ENCODE measurements around the gene PKN1. TPM values are rescaled to one million over a fixed set of nuclear protein-coding genes. Genes with fewer than 3 reads are reported as not detected.
"Not testable (repeated sequence)": the region's sequence is repeated elsewhere in the genome, so short reads cannot be mapped to it uniquely, and the experiment has no call there.

PKN1 gene
- total RNA-seq: 100 to 1,000 TPM; 173 to 176 TPM

DNA sequence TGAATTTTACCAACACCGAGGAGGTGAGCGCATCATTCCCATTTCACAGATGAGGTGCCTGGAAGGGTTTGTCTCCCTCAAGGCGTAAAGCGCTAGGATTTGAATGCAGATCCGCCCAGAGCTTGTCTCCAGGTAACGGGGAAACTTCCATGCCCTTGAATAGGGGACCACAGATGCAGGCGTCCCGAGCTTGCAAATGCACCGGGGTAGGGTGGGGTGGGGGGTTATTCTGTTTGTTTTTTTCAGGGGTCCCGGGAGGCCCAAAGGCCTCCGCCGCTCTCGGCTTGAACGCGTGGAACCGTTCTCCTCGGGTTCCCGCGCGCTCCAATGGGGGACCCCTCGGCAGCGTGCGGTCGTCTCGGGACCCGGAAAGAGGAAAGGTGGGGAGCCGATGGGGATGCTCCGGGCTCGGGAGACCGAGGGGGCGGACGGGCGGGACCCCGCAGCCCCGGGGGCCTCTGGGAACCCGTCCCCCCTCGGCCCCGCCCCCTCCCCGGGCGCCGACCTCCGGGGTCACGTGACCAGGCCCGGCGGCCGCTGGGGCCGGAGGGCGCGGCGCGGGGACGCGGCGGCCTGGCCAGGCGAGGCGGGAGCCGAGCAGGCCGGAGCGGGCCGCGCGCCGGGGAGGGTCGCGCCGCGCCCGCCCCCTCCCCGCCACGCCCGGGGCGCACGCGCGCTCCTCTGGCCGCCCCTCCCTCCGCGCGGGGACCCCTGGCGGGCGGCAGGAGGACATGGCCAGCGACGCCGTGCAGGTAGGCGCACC is at the start of gene PKN1:
Gene PKN1 (plus strand): TSS at position 516 of the 763 bp plus-strand sequence. CDS start 216 bp downstream, at position 732.
- CTCF ChIA-PET: interaction anchor here (0.6 to 2.7 kb wide), 8 partner anchors 33 to 114 kb away, joined by 3 to 17 read pairs (median 4); partner anchors contain the start of gene PTGER1
- intact Hi-C loops (cut with DNase I, micrococcal nuclease): loop anchor here (1.0 to 10.0 kb wide), 8 partner anchors 14 to 1572 kb away; partner anchors contain the start of gene DDX39A (in 2 of the 2)
- Mint-ChIP-seq H3K4me3 (peak within 1 kb of the TSS; percentile 73), H3K9me3 (ENCODE audit: low read depth) (no peaks in the 10 kb centered on the region), H3K4me1 (peaks cover 30% of the 10 kb centered on the region), H3K27ac (peak within 1 kb of the TSS; percentile 71), H3K36me3 (ENCODE audit: low read depth) (peaks cover 5% of the 10 kb centered on the region), H3K27me3 (no peaks in the 10 kb centered on the region)
- DNase-seq: peak; percentile 75
- POLR2A ChIA-PET: interaction anchor here (0.8 to 1.0 kb wide), 2 partner anchors 52 to 296 kb away, joined by 3 to 4 read pairs; partner anchors contain the start of gene ADGRE5
- peak; percentile 11 for ATAC-seq

- Mint-ChIP-seq H3K4me1 (peaks cover 40% of the 10 kb centered on the region), H3K4me3 (peak overlapping the region; percentile 92), H3K27me3 (no peaks in the 10 kb centered on the region), H3K36me3 (ENCODE audit: low read depth) (peaks cover 47% of the 10 kb centered on the region), H3K9me3 (ENCODE audit: low read depth) (no peaks in the 10 kb centered on the region), H3K27ac (peak overlapping the region; percentile 99)
- CTCF ChIA-PET: interaction anchor here (0.8 to 1.5 kb wide), 6 partner anchors 16 to 84 kb away, joined by 3 to 5 read pairs (median 4); no protein-coding TSS in a partner anchor
- DNase-seq (peak; percentile 72), ATAC-seq (peak; percentile 10)
- POLR2A ChIA-PET: interaction anchor here (0.7 to 6.5 kb wide), 9 partner anchors 9 to 312 kb away, joined by 3 to 96 read pairs (median 7); partner anchors contain the start of gene MISP3
- intact Hi-C loops (cut with DNase I, micrococcal nuclease): loop anchor here (2.0 to 5.0 kb wide), 4 partner anchors 23 to 1592 kb away; partner anchors contain the start of genes JUNB (in 1 of the 2) and RFX1 (in 1 of the 2)
These were observed 49.2 kb upstream of the PKN1 start for GRCh38 chr19:14383661-14384555.

GRCh38 chr19:14385492-14385891 is 47.6 kb upstream of the PKN1 start:
- POLR2A ChIA-PET: interaction anchor here (0.6 to 1.7 kb wide), 2 partner anchors 20 to 31 kb away, joined by 3 to 9 read pairs; no protein-coding TSS in a partner anchor
- DNase-seq: peak; percentile 47
- ATAC-seq: no peak
- intact Hi-C loops (cut with DNase I, micrococcal nuclease): no loop called here
- Mint-ChIP-seq H3K4me3 (peak overlapping the region; percentile 92), H3K4me1 (peaks cover 26% of the 10 kb centered on the region), H3K27ac (peak overlapping the region; percentile 99), H3K36me3 (ENCODE audit: low read depth) (peaks cover 55% of the 10 kb centered on the region), H3K27me3 (no peaks in the 10 kb centered on the region), H3K9me3 (ENCODE audit: low read depth) (no peaks in the 10 kb centered on the region)
- CTCF ChIA-PET: no interaction called here

DNA sequence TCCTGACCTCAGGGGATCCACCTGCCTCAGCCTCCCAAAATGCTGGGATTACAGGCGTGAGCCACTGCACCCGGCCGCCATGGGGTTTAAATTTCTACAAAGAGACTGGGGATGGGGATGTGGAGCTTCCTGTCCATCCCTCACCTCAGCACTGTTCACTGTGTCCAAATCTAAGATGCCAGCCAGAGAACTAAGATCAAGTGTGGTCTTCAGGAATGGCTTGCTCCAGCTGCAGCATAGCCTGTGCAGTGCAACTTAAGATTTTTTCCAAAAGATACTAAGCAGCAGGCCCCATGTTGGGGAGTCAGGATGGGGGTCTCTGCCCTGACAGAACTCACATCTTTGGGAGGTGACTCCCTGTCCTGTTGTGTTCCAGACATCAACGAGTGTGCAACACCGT is 42.6 kb upstream of the PKN1 start:
- no peak for DNase-seq
- peaks cover 52% of the 10 kb centered on the region for H3K36me3 Mint-ChIP-seq (ENCODE audit: low read depth)
- no peaks in the 10 kb centered on the region for H3K9me3 Mint-ChIP-seq (ENCODE audit: low read depth)
- ChIA-PET CTCF (no interaction called here), POLR2A (no interaction called here)
- ATAC-seq: no peak
- H3K27ac Mint-ChIP-seq: peak overlapping the region; percentile 67
- peaks cover 24% of the 10 kb centered on the region for H3K4me1 Mint-ChIP-seq
- no peaks in the 10 kb centered on the region for H3K27me3 Mint-ChIP-seq
- no peak overlapping the region for H3K4me3 Mint-ChIP-seq
- intact Hi-C loops (cut with DNase I, micrococcal nuclease): no loop called here

DNA sequence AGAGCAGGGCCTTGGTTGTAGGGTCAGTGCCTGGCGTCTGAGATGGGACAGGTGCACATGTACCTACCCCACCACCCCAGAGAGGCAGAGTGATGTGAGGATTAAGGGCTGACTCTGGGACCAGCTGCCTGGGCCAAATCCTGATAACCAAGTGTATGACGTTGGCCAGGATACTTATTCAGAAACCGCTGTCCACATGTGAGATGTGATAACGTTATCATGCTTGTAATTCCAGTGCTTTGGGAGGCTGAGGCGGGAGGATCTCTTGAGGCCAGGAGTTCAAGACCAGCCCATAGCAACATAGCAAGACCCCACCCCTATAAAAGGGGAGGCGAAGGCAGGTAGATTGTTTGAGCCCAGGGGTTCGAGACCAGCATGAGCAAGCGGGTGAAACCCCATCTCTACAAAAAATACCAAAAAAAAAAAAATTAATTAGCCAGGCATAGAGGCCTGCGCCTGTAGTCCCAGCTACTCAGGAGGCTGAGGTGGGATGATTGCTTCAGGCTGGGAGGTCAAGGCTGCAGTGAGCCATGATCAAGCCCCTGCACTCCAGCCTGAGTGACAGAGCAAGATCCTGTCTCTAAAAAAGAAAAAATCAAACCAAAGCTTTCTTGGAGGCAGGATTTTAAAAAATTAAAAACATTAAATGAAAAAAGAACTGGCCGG is 41.8 kb upstream of the PKN1 start:
- no peaks in the 10 kb centered on the region for H3K9me3 Mint-ChIP-seq (ENCODE audit: low read depth)
- ChIA-PET POLR2A (no interaction called here), CTCF (no interaction called here)
- H3K4me1 Mint-ChIP-seq: peaks cover 28% of the 10 kb centered on the region
- DNase-seq (no peak), ATAC-seq (no peak)
- H3K27ac Mint-ChIP-seq: peak overlapping the region; percentile 65
- peaks cover 54% of the 10 kb centered on the region for H3K36me3 Mint-ChIP-seq (ENCODE audit: low read depth)
- H3K27me3 Mint-ChIP-seq: no peaks in the 10 kb centered on the region
- intact Hi-C loops (cut with DNase I, micrococcal nuclease): no loop called here
- H3K4me3 Mint-ChIP-seq: no peak overlapping the region

DNA sequence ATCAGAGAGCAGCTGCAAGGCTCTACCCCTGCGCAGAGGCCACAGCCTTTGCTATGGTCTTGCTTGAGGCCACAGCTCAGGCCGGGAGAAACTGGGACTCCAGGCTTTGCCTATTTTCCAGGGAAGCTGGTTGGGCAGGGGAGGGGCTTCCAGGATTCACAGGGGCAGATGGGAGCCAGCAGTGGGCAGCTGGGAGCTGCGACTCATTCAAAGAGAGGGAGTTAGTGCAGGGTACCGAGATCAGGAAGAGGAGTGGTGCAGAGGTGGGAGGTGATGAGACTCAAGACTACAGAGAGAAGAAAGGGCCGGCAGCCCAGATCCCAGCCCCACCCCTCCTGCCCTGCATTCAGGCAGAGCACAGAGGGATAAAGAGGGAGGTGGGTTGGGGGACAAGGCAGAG is 39.8 kb upstream of the PKN1 start:
- intact Hi-C loops (cut with DNase I, micrococcal nuclease): no loop called here
- DNase-seq (no peak), ATAC-seq (no peak)
- peaks cover 39% of the 10 kb centered on the region for H3K4me1 Mint-ChIP-seq
- CTCF ChIA-PET: interaction anchor here (0.9 kb wide), 1 partner anchor 13 kb away, joined by 4 read pairs; no protein-coding TSS in a partner anchor
- no peak overlapping the region for H3K4me3 Mint-ChIP-seq
- H3K27ac Mint-ChIP-seq: peak overlapping the region; percentile 66
- H3K9me3 Mint-ChIP-seq (ENCODE audit: low read depth): no peaks in the 10 kb centered on the region
- POLR2A ChIA-PET: interaction anchor here (1.2 kb wide), 1 partner anchor 26 kb away, joined by 3 read pairs; no protein-coding TSS in a partner anchor
- H3K27me3 Mint-ChIP-seq: no peaks in the 10 kb centered on the region
- H3K36me3 Mint-ChIP-seq (ENCODE audit: low read depth): peaks cover 62% of the 10 kb centered on the region

DNA sequence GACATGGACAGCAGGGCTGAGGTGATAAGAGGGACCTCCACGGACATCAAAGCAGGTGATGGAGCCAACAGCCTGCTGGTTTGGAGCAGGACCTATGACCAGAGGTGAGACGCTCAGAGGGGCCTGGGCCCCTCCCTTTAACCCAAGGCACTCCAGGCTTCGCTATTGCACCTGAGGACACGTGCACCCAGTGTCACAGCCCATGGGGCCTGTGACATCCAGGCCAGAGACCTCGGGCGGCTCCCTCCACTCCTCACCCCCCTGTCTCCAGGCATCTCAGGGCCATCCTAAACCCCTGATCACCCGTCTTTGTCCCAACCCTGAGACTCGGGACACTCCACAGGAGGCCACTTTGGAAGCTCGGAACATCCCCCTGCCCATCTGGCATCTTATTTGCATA is 38.9 kb upstream of the PKN1 start:
- ATAC-seq (no peak), DNase-seq (no peak)
- no peaks in the 10 kb centered on the region for H3K27me3 Mint-ChIP-seq
- peak overlapping the region; percentile 78 for H3K27ac Mint-ChIP-seq
- H3K36me3 Mint-ChIP-seq (ENCODE audit: low read depth): peaks cover 63% of the 10 kb centered on the region
- H3K4me3 Mint-ChIP-seq: no peak overlapping the region
- intact Hi-C loops (cut with DNase I, micrococcal nuclease): no loop called here
- CTCF ChIA-PET: interaction anchor here (0.6 kb wide), 1 partner anchor 85 kb away, joined by 3 read pairs; no protein-coding TSS in a partner anchor
- H3K4me1 Mint-ChIP-seq: peaks cover 35% of the 10 kb centered on the region
- POLR2A ChIA-PET: interaction anchor here (0.5 kb wide), 1 partner anchor 14 kb away, joined by 4 read pairs; no protein-coding TSS in a partner anchor
- H3K9me3 Mint-ChIP-seq (ENCODE audit: low read depth): no peaks in the 10 kb centered on the region

DNA sequence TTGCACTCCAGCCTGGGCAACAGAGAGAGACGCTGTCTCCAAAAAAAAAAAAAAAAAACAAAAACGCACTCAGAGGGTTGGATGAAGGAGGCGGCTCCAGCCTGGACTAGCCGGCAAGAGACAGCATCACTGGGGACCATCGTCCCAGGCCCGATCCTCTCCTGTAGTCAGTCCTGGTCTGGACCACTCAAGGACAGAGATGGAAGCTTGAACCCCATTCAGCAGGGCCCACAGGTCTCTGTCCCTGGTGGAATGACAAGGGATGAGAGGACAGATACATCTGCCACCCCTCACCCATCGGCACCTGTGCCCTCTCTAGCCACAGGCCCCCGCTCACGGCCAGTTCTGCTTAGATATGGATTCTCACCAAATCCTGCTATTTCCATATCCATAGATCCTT is 37.8 kb upstream of the PKN1 start:
- POLR2A ChIA-PET: interaction anchor here (0.6 to 0.8 kb wide), 2 partner anchors 34 to 69 kb away, joined by 3 read pairs; no protein-coding TSS in a partner anchor

DNA sequence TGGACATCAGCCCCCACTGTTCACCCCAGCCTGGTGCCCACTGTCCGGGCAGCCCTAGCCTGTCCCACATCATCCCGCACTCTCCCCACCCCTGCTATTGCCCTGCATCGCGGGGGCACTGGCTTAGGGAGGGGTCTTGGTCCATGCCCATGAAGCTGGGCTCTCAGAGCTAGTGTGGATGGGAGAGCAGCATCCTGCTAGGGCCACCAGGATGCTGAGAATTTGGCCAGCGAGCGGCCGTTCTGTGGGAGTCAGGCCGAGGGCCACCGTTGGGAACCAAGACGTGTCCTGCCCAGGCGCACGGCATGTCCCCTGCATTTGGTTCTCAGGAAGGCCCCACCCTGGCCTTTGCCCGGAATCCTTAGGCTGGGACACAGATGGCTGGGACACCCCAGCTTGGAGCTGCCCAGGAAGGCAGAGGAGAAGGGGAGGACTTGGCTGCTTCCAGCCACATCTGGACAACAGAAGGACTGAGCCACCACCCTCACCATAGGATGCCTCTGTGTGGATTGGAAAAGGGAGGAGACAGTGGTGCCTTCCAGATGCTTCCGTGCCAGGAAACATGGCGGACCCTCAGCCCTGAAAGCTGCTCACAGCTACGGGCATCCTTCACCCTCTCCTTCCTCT is 37.3 kb upstream of the PKN1 start:
- peak; percentile 14 for ATAC-seq
- H3K27ac Mint-ChIP-seq: peak overlapping the region; percentile 68
- intact Hi-C loops (cut with DNase I, micrococcal nuclease): loop anchor here in 1 of 2 experiments (5.0 kb wide), 1 partner anchor 371 kb away; no protein-coding TSS in a partner anchor
- no peak overlapping the region for H3K4me3 Mint-ChIP-seq
- POLR2A ChIA-PET: interaction anchor here (0.6 to 1.3 kb wide), 4 partner anchors 9 to 131 kb away, joined by 3 read pairs; no protein-coding TSS in a partner anchor
- DNase-seq: no peak
- H3K4me1 Mint-ChIP-seq: peaks cover 36% of the 10 kb centered on the region
- H3K27me3 Mint-ChIP-seq: no peaks in the 10 kb centered on the region
- H3K9me3 Mint-ChIP-seq (ENCODE audit: low read depth): no peaks in the 10 kb centered on the region
- CTCF ChIA-PET: interaction anchor here (0.6 to 1.6 kb wide), 6 partner anchors 14 to 109 kb away, joined by 3 to 8 read pairs (median 4); no protein-coding TSS in a partner anchor
- peaks cover 57% of the 10 kb centered on the region for H3K36me3 Mint-ChIP-seq (ENCODE audit: low read depth)

More for the DNA sequence above, 37.8 kb upstream of the PKN1 start:
- Mint-ChIP-seq H3K9me3 (ENCODE audit: low read depth) (no peaks in the 10 kb centered on the region), H3K4me1 (peaks cover 35% of the 10 kb centered on the region), H3K27ac (peak overlapping the region; percentile 42), H3K36me3 (ENCODE audit: low read depth) (peaks cover 59% of the 10 kb centered on the region), H3K27me3 (no peaks in the 10 kb centered on the region), H3K4me3 (no peak overlapping the region)
- DNase-seq (no peak), ATAC-seq (no peak)
- CTCF ChIA-PET: interaction anchor here (0.7 to 1.6 kb wide), 3 partner anchors 11 to 47 kb away, joined by 3 to 8 read pairs (median 3); no protein-coding TSS in a partner anchor
- intact Hi-C loops (cut with DNase I, micrococcal nuclease): loop anchor here in 1 of 2 experiments (5.0 kb wide), 1 partner anchor 372 kb away; no protein-coding TSS in a partner anchor

GRCh38 chr19:14396730-14397129 is 36.4 kb upstream of the PKN1 start:
- H3K4me3 Mint-ChIP-seq; DNase-seq; H3K9me3 Mint-ChIP-seq (ENCODE audit: low read depth); ATAC-seq; H3K27me3 Mint-ChIP-seq: not testable (repeated sequence)
- ChIA-PET POLR2A (interaction anchor here (0.9 to 1.3 kb wide), 3 partner anchors 8 to 130 kb away, joined by 3 to 6 read pairs (median 3); no protein-coding TSS in a partner anchor), CTCF (interaction anchor here (0.6 to 1.6 kb wide), 3 partner anchors 49 to 108 kb away, joined by 4 to 8 read pairs (median 4); no protein-coding TSS in a partner anchor)
- intact Hi-C loops (cut with DNase I, micrococcal nuclease): loop anchor here in 1 of 2 experiments (5.0 kb wide), 1 partner anchor 371 kb away; no protein-coding TSS in a partner anchor
- Mint-ChIP-seq H3K27ac (peak overlapping the region; percentile 68), H3K36me3 (ENCODE audit: low read depth) (peaks cover 61% of the 10 kb centered on the region), H3K4me1 (peaks cover 44% of the 10 kb centered on the region)

All from activated CD4-positive, alpha-beta T cell treated with anti-CD3 and anti-CD28 coated beads for 36 hours (primary cell).